ENCODE data around the gene CDYL.
A peak's percentile ranks its signal among the peaks of the same experiment; 100 is the strongest.

CDYL gene

DNA sequence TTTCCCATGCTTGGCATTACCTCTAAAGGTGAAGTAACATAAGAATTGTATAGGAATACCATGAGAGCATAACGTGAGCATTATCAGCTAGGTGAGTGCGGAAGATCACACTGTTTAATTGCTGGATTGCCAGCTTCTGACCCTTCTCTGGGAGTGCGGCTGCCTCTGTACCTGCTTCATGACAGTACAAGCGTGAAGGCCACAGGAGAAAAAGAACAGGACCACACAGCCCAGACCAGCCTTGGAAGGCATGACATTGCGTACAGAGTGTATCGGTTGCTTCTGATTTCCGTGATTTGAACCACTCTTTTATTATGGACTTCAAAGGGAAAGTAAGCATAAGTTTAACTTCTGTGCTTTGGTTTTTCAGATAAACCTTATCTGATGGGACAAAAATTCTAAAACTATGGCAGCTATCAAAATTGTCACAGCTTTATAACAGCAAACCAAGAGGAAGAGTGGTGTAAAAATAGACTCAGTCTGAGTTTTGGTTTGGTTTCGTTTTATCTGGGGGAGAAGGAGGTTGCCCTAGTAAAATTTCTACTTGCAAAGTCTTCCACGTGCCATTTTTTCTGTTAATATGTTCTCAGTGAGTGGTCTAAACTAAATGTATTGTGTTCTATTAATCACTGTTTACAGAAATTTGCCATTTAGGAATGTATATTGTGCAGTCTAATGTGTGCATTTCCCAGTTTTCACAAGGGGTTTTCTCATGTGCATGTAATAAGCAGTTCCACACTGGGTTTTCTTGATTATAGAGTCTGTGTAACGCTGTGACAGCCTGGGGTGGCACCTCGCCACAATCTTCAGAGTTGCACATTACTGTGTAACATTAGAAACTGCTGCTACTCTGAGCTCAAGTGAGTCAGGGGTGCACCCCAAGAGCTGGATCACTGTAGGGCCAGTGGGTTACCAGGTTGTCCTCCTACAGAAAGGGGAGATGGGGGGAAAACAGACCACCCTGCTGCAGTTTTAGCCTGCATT lies 130.4 kb downstream of the CDYL start:
- ATAC-seq: no peak
- peaks cover 53% of the 10 kb centered on the region for H3K4me1 Mint-ChIP-seq

DNA sequence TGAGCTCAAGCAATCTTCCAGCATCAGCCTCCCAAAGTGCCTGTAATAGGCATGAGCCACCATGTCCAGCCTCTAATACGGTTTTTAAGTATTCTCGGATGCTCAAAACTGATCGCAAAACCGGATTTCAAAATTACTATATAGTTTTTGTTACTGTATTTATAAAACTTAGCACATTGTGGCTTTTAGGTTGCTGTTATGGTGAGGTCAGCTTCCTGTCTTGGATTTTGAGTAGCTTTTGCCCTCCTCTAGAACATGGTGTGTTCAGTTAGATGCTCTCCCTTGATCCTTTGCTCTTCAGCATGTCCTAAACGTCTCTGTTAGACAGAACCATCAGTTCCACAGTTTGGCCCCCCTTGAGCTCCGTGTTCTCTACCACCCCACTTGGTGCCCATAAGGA lies 131.4 kb downstream of the CDYL start:
- Mint-ChIP-seq H3K4me3 (no peak overlapping the region), H3K4me1 (peaks cover 42% of the 10 kb centered on the region), H3K36me3 (peaks cover 29% of the 10 kb centered on the region), H3K27ac (no peak overlapping the region), H3K27me3 (no peaks in the 10 kb centered on the region), H3K9me3 (no peaks in the 10 kb centered on the region)
- ATAC-seq: no peak

More for the DNA sequence above, 130.4 kb downstream of the CDYL start:
- H3K9me3 Mint-ChIP-seq: no peaks in the 10 kb centered on the region
- peaks cover 24% of the 10 kb centered on the region for H3K36me3 Mint-ChIP-seq
- H3K27ac Mint-ChIP-seq: peak overlapping the region; percentile 49
- no peaks in the 10 kb centered on the region for H3K27me3 Mint-ChIP-seq
- H3K4me3 Mint-ChIP-seq: peak overlapping the region; percentile 10

- Mint-ChIP-seq H3K4me1 (peaks cover 40% of the 10 kb centered on the region), H3K27ac (no peak overlapping the region)
- ATAC-seq: no peak
Observed at GRCh38 chr6:4908062-4908461, 131.9 kb downstream of the CDYL start.

GRCh38 chr6:4909063-4909706 lies 133.0 kb downstream of the CDYL start:
- no peak for ATAC-seq
- Mint-ChIP-seq H3K27ac (no peak overlapping the region), H3K4me3 (no peak overlapping the region), H3K4me1 (peaks cover 40% of the 10 kb centered on the region), H3K36me3 (peaks cover 29% of the 10 kb centered on the region), H3K27me3 (no peaks in the 10 kb centered on the region), H3K9me3 (no peaks in the 10 kb centered on the region)

More at GRCh38 chr6:4908062-4908461, 131.9 kb downstream of the CDYL start:
- Mint-ChIP-seq H3K36me3 (peaks cover 29% of the 10 kb centered on the region), H3K9me3 (no peaks in the 10 kb centered on the region), H3K4me3 (no peak overlapping the region), H3K27me3 (no peaks in the 10 kb centered on the region)

GRCh38 chr6:4910037-4910760 lies 134.0 kb downstream of the CDYL start:
- H3K36me3 Mint-ChIP-seq: peaks cover 29% of the 10 kb centered on the region
- H3K4me3 Mint-ChIP-seq: no peak overlapping the region
- no peak overlapping the region for H3K27ac Mint-ChIP-seq
- no peaks in the 10 kb centered on the region for H3K27me3 Mint-ChIP-seq
- no peaks in the 10 kb centered on the region for H3K9me3 Mint-ChIP-seq
- ATAC-seq: no peak
- H3K4me1 Mint-ChIP-seq: peaks cover 40% of the 10 kb centered on the region

- Mint-ChIP-seq H3K4me1 (peaks cover 31% of the 10 kb centered on the region), H3K9me3 (no peaks in the 10 kb centered on the region), H3K27ac (no peak overlapping the region), H3K4me3 (no peak overlapping the region), H3K36me3 (peaks cover 34% of the 10 kb centered on the region), H3K27me3 (no peaks in the 10 kb centered on the region)
- no peak for ATAC-seq
Observed at GRCh38 chr6:4912559-4912958, 136.4 kb downstream of the CDYL start.

GRCh38 chr6:4913705-4914419 lies 137.7 kb downstream of the CDYL start:
- no peak for ATAC-seq
- no peaks in the 10 kb centered on the region for H3K27me3 Mint-ChIP-seq
- H3K36me3 Mint-ChIP-seq: peaks cover 28% of the 10 kb centered on the region
- no peak overlapping the region for H3K4me3 Mint-ChIP-seq
- no peaks in the 10 kb centered on the region for H3K9me3 Mint-ChIP-seq
- peaks cover 24% of the 10 kb centered on the region for H3K4me1 Mint-ChIP-seq
- no peak overlapping the region for H3K27ac Mint-ChIP-seq

GRCh38 chr6:4914420-4915159 lies 138.4 kb downstream of the CDYL start:
- no peak for ATAC-seq
- peaks cover 20% of the 10 kb centered on the region for H3K4me1 Mint-ChIP-seq
- no peak overlapping the region for H3K4me3 Mint-ChIP-seq
- H3K27me3 Mint-ChIP-seq: no peaks in the 10 kb centered on the region
- no peaks in the 10 kb centered on the region for H3K9me3 Mint-ChIP-seq
- H3K36me3 Mint-ChIP-seq: peaks cover 21% of the 10 kb centered on the region
- H3K27ac Mint-ChIP-seq: no peak overlapping the region

- ATAC-seq: no peak
- H3K4me3 Mint-ChIP-seq: no peak overlapping the region
- peaks cover 9% of the 10 kb centered on the region for H3K36me3 Mint-ChIP-seq
- H3K27me3 Mint-ChIP-seq: no peaks in the 10 kb centered on the region
- peaks cover 25% of the 10 kb centered on the region for H3K4me1 Mint-ChIP-seq
- H3K27ac Mint-ChIP-seq: no peak overlapping the region
- H3K9me3 Mint-ChIP-seq: no peaks in the 10 kb centered on the region
Observed at GRCh38 chr6:4916954-4917561, 140.9 kb downstream of the CDYL start.

GRCh38 chr6:4920914-4921410 lies 144.8 kb downstream of the CDYL start:
- no peak overlapping the region for H3K27ac Mint-ChIP-seq
- H3K4me3 Mint-ChIP-seq: no peak overlapping the region
- H3K4me1 Mint-ChIP-seq: peaks cover 46% of the 10 kb centered on the region
- no peaks in the 10 kb centered on the region for H3K27me3 Mint-ChIP-seq
- H3K36me3 Mint-ChIP-seq: peaks cover 10% of the 10 kb centered on the region
- ATAC-seq: no peak
- no peaks in the 10 kb centered on the region for H3K9me3 Mint-ChIP-seq

GRCh38 chr6:4922488-4923037 lies 146.4 kb downstream of the CDYL start:
- H3K36me3 Mint-ChIP-seq: peaks cover 6% of the 10 kb centered on the region
- no peak for ATAC-seq
- H3K27me3 Mint-ChIP-seq: no peaks in the 10 kb centered on the region
- peaks cover 34% of the 10 kb centered on the region for H3K4me1 Mint-ChIP-seq
- no peaks in the 10 kb centered on the region for H3K9me3 Mint-ChIP-seq
- no peak overlapping the region for H3K4me3 Mint-ChIP-seq
- no peak overlapping the region for H3K27ac Mint-ChIP-seq

DNA sequence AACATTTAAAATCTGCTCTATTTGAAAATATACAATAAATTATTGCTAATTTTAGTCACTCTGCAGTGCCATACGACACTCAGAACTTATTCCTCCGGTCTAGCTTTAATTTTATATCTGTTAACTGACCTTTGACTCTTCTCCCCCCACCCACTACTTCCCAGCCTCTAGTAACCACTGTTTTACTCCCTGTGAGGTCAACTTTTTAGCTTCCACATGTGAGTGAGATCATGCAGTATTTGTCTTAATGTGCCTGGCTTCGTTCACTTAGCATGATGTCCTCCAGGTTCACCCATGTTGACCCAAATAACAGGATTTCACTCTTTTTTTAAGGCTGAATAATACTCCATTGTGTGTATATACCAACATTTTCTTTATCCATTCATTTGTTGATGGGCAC lies 146.9 kb downstream of the CDYL start:
- H3K27me3 Mint-ChIP-seq: no peaks in the 10 kb centered on the region
- H3K4me3 Mint-ChIP-seq: no peak overlapping the region
- H3K9me3 Mint-ChIP-seq: no peaks in the 10 kb centered on the region
- no peak for ATAC-seq
- peaks cover 6% of the 10 kb centered on the region for H3K36me3 Mint-ChIP-seq
- peaks cover 33% of the 10 kb centered on the region for H3K4me1 Mint-ChIP-seq
- no peak overlapping the region for H3K27ac Mint-ChIP-seq

GRCh38 chr6:4924661-4925271 lies 148.6 kb downstream of the CDYL start:
- H3K9me3 Mint-ChIP-seq: no peaks in the 10 kb centered on the region
- peaks cover 41% of the 10 kb centered on the region for H3K4me1 Mint-ChIP-seq
- peaks cover 6% of the 10 kb centered on the region for H3K36me3 Mint-ChIP-seq
- no peaks in the 10 kb centered on the region for H3K27me3 Mint-ChIP-seq
- H3K27ac Mint-ChIP-seq: no peak overlapping the region
- H3K4me3 Mint-ChIP-seq: no peak overlapping the region
- ATAC-seq: no peak

Data from stimulated activated memory B cell treated with anti-CD40 and anti-IgM and Interleukin-4, amounts not matched to agents 10 μg/mL and 1 μg/mL and 100 μg/mL, for 72 hours (primary cell).